H7 (cell line): ENCODE data around the gene MTHFD2L. TPM values are rescaled to one million over a fixed set of nuclear protein-coding genes. Genes with fewer than 3 reads are reported as not detected.

Experiments
- DNase-seq: peaks from one replicate; pipeline ENCODE4 v3.0.0; 2012
- H3K27me3 ChIP-seq: 2 replicates; pipeline ENCODE4 v1.6.0; 2011; ENCODE audit warnings: mild to moderate bottlenecking, low read length; ENCODE audit not compliant: control insufficient read depth, insufficient read depth
- H3K36me3 ChIP-seq: replicated peaks from 2 replicates; pipeline ENCODE4 v1.5.1; 2011; ENCODE audit warnings: low read length; ENCODE audit not compliant: control insufficient read depth, insufficient read depth
- H3K4me3 ChIP-seq: 2 replicates; pipeline ENCODE4 v1.5.1; 2011; ENCODE audit warnings: low read depth, mild to moderate bottlenecking, control low read depth, low read length, moderate library complexity; ENCODE audit not compliant: insufficient read depth
- total RNA-seq: library from RNA; depleted of rRNA; stranded (reverse); fragments of >200 nt; shearing (Covaris generic); gene quantifications from 2 replicates; pipeline ENCODE4 v1.2.3, GENCODE V29; 2014

Gene MTHFD2L
- total RNA-seq, 1 experiment from 2014 or later, result 6.6 TPM

DNA sequence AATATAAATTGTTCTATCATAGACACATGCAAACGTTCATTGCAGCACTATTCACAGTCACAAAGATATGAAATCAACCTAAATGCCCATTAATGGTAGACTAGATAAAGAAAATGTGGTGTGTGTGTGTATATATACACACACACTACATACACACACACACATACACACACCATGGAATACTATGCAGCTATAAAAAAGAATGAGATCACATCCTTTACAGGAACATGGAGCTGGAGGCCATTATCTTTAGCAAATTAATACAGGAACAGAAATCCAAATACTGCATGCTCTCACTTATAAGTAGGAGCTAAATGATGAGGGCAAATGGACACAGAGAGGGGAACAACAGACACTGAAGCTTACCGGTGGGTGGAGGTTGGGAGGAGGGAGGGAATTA lies 65.2 kb downstream of the MTHFD2L start:
- Histone ChIP-seq H3K4me3 (no peak overlapping the region), H3K27me3 (no peaks in the 10 kb centered on the region), H3K36me3 (no peaks in the 10 kb centered on the region)
- DNase-seq, result no peak

GRCh38 chr4:74223801-74224200 lies 65.9 kb downstream of the MTHFD2L start:
- H3K27me3 ChIP-seq, result no peaks in the 10 kb centered on the region
- DNase-seq, result no peak
- H3K4me3 ChIP-seq, result no peak overlapping the region
- no peaks in the 10 kb centered on the region for H3K36me3 ChIP-seq

DNA sequence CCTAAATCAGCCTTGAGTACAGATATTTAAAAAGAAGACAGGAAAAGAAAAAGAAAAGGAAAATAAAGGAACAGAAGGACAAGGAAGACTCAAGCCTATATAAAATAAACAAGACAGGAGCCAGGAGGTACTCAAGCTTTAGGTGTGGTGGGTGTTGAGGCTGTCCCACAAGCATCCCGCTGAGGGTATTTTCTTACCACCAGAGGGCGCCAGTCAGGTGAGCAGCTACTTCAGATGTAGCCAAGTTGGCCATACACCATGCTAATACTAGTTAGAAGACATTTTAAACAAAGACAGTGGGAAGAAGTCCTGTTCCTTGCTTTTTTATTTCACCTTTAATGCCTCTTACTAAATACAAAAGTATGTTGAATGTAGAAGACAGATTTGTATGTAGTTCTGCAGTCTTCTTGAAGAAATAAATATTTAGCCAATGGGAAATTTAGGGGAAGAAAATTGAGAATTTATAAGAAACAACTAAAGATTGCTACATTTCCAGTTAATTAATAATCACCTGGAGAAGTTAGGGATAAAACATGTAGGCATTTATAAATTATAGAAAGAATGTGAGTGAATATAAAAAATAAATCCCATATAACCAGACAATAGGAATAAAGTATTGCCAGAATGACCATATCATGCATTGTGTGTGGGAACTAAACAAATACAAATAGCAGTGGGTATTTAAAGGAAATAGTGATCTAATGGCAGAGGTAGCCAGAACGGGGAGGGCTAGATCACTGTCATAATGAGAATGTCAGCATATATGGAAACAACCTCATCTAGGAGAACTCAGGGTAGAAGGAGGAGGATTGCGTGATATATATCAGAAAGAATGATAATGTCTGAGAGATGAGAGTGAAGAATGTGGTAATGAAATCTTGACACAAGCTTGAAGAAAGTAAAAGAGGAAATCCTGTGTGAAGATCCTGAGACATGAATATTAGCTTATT lies 71.0 kb downstream of the MTHFD2L start:
- no peaks in the 10 kb centered on the region for H3K27me3 ChIP-seq
- H3K36me3 ChIP-seq, result no peaks in the 10 kb centered on the region
- DNase-seq, result peak; percentile 13
- H3K4me3 ChIP-seq, result no peak overlapping the region

DNA sequence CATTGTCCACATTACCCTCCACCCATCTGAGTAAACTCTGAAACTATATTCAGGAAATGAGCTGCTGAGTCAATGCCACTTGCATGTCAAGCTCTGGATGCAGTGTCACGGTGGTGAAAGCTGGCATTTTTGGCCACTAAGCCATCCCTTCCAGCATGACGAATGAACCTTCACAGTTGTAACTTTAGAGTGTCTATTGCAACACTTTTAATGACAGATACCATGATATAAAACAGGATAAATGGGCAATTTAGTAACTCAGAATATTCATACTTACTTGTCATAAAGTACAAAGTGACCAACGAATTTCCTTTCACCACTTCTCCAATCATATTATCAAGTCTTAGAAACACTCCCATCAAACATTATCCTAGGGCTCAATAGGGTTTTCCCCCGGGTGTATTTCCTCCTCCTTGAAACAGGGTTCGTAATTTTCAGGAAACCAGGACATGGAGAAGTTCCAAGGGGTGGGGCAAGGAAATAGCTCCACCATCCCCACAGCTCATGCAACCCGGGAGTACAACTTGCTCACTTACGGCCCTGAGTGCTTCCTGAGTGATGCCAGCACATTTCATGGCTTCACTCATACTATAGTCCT lies 73.1 kb downstream of the MTHFD2L start:
- Histone ChIP-seq H3K36me3 (no peaks in the 10 kb centered on the region), H3K4me3 (no peak overlapping the region)

GRCh38 chr4:74235135-74235534 lies 77.2 kb downstream of the MTHFD2L start:
- no peak for DNase-seq
- Histone ChIP-seq H3K4me3 (no peak overlapping the region), H3K27me3 (no peaks in the 10 kb centered on the region), H3K36me3 (no peaks in the 10 kb centered on the region)

More for the DNA sequence above, 73.1 kb downstream of the MTHFD2L start:
- no peak for DNase-seq
- no peaks in the 10 kb centered on the region for H3K27me3 ChIP-seq

- Histone ChIP-seq H3K36me3 (no peaks in the 10 kb centered on the region), H3K27me3 (no peaks in the 10 kb centered on the region), H3K4me3 (no peak overlapping the region)
- DNase-seq, result no peak
Observed at GRCh38 chr4:74237425-74237966, 79.6 kb downstream of the MTHFD2L start.

GRCh38 chr4:74244049-74244448 lies 86.1 kb downstream of the MTHFD2L start:
- no peak for DNase-seq
- H3K36me3 ChIP-seq, result no peaks in the 10 kb centered on the region
- no peak overlapping the region for H3K4me3 ChIP-seq
- H3K27me3 ChIP-seq, result no peaks in the 10 kb centered on the region

DNA sequence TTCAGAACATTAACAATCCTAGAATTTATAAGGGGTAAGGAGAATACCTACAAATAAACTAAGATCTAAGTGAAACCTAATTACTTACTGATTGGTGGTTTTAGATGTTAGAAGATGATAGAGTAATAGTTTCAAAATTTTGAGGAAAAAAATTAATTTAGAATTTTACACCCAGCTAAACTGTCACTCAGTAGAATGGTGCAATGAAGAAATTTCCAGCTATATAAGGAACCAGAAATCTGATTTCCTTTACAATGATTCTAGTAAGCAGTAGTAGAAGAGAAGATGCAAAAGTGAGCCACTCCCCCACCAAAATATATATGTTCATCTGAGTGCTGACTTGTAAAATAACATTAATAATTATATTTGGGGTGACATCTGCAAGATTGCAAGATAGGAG lies 95.0 kb downstream of the MTHFD2L start:
- no peak overlapping the region for H3K4me3 ChIP-seq
- H3K36me3 ChIP-seq, result no peaks in the 10 kb centered on the region
- no peaks in the 10 kb centered on the region for H3K27me3 ChIP-seq
- DNase-seq, result no peak

GRCh38 chr4:74254386-74254785 lies 96.5 kb downstream of the MTHFD2L start:
- no peak for DNase-seq
- no peaks in the 10 kb centered on the region for H3K27me3 ChIP-seq
- H3K36me3 ChIP-seq, result no peaks in the 10 kb centered on the region
- H3K4me3 ChIP-seq, result no peak overlapping the region

DNA sequence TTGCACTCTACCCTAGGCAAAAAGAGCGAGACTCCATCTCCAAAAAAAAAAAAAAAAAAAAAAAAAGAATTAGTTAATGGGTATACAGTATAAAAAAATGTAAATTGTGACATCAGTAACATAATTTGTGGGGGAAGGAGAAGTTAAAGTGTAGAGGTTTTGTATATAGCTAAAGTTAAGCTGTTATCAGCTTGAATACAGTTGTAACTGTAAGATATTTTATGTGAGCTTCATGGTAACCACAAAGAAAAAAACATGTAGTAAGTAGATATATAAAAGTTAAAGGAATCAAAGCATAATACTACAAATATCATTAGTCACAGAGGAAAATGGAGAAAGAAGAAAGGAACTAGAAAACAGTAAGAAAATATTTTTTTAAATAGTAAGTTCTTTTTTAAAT lies 97.2 kb downstream of the MTHFD2L start:
- H3K4me3 ChIP-seq, result no peak overlapping the region
- H3K27me3 ChIP-seq, result no peaks in the 10 kb centered on the region
- H3K36me3 ChIP-seq, result no peaks in the 10 kb centered on the region
- DNase-seq, result no peak

DNA sequence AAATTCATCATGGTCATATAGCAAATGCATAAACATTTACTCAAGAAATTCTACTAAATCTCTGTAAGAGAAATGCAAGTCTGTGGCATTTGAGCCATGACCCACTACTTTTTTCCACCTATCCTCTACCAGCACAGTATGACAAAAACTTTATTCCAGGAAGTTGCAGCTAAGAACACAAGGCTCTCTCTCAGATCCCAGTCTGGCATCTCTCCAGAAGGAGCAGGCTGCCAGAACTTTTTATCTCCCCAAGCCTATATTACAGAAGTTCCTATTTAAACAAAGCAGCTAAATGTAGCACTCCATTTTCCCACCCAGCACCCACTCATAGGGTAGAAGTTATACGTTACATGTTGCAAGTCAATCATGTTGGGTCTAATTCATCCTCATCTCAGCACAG lies 101.0 kb downstream of the MTHFD2L start:
- no peaks in the 10 kb centered on the region for H3K36me3 ChIP-seq
- DNase-seq, result no peak
- H3K4me3 ChIP-seq, result no peak overlapping the region
- H3K27me3 ChIP-seq, result no peaks in the 10 kb centered on the region

DNA sequence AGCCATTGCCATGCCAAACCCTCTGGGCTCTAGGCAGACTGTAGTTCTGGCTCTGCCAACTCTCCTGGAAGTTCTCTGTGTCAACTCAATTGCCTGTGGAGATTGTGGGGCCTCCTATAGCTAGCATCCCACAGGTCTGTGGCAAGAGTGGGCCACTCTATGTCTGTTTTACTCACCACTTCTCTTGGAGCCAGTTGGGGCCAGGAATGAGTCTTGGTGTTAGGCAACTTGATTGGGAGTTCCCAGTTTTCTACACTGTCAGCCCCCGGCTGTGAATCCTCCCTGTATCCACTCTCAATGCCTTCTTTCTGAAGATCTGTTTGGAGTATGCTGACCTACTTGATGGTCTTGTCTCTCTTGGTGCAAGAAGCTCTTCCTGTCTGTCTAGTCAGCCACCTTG lies 102.1 kb downstream of the MTHFD2L start:
- Histone ChIP-seq H3K27me3 (no peaks in the 10 kb centered on the region), H3K4me3 (no peak overlapping the region), H3K36me3 (no peaks in the 10 kb centered on the region)
- no peak for DNase-seq

DNA sequence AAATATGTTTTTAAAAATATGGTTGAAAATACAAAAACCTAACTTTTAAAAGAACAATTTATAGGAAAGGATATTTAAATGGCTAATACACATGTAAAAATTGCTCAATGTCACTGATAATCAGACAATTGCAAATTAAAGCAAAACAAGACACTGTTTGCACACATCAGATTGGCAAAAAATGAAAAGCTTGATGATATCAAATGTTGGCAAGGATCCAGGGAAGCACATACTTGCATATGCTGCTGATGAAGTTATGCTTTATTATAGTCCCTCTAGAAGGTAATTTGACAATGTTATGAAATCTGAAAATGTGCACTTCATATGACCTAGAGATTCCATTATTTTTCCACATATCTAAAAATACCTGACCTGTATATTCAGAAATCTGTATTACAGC lies 104.6 kb downstream of the MTHFD2L start:
- no peaks in the 10 kb centered on the region for H3K36me3 ChIP-seq
- H3K27me3 ChIP-seq, result no peaks in the 10 kb centered on the region
- DNase-seq, result no peak
- no peak overlapping the region for H3K4me3 ChIP-seq

- Histone ChIP-seq H3K36me3 (no peaks in the 10 kb centered on the region), H3K4me3 (no peak overlapping the region), H3K27me3 (no peaks in the 10 kb centered on the region)
- DNase-seq, result no peak
Observed at GRCh38 chr4:74263551-74263950, 105.6 kb downstream of the MTHFD2L start.

DNA sequence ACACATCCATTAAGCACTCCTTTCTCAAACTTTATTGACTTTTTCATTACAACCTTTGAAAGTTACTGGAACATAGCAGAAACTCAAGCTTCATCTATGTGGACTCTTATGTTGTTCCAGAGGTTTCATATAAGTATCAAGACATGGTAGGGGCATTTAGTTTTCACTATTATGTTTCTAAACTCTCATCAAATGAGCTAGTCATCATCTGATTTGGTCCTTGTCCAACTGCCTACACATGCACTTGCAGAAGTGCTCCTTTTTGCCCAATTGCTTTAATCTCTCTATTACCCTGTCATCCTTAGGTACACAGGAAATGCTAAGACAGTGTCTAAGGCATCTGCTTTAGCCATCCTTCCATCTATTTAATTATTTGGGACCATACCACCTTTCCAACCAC lies 108.2 kb downstream of the MTHFD2L start:
- DNase-seq, result no peak
- H3K36me3 ChIP-seq, result no peaks in the 10 kb centered on the region
- H3K27me3 ChIP-seq, result no peaks in the 10 kb centered on the region
- H3K4me3 ChIP-seq, result no peak overlapping the region
